ENCODE data around the gene WDR6.

WDR6 gene

DNA sequence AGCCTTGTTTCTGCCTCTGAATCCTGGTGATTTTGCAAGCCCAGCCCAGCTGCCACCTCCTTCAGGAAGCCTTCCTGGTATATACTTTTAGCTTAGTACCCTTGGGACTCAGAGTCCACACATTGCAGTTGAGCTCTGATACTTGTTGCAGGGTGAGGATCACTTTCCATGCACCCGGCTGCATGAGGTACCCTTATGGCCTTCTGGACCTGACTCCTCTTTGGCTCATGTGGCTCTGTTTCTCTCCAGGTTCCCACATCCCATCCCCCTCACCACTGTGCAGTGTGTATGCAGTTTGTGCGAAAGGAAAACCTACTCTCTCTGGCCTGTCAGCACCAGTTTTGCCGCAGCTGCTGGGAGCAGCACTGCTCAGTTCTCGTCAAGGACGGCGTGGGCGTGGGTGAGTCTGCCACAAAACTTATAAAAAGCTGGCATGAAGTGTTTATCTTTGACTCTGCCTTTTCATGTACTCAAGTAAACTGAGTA lies 40.3 kb upstream of the WDR6 start:
- no peak for DNase-seq (ENCODE audit: insufficient read length, low spot score)
- no peak for TF ChIP-seq CTCF (IDR thresholded peaks at IDR 0.05; ENCODE audit: insufficient read depth, missing control alignments)
- FAIRE-seq: no peak

- FAIRE-seq (no peak), DNase-seq (ENCODE audit: insufficient read length, low spot score) (no peak)
- no peak for TF ChIP-seq CTCF (IDR thresholded peaks at IDR 0.05; ENCODE audit: insufficient read depth, missing control alignments)
Measured at GRCh38 chr3:48970586-48970985, 36.6 kb upstream of the WDR6 start.

GRCh38 chr3:48974076-48974864 lies 32.9 kb upstream of the WDR6 start:
- FAIRE-seq (peak; percentile 96), DNase-seq (ENCODE audit: insufficient read length, low spot score) (no peak)
- no peak for TF ChIP-seq CTCF (IDR thresholded peaks at IDR 0.05; ENCODE audit: insufficient read depth, missing control alignments)

GRCh38 chr3:48979451-48979850 lies 27.7 kb upstream of the WDR6 start:
- FAIRE-seq (no peak), DNase-seq (ENCODE audit: insufficient read length, low spot score) (no peak)
- TF ChIP-seq CTCF (IDR thresholded peaks at IDR 0.05; ENCODE audit: insufficient read depth, missing control alignments): no peak

GRCh38 chr3:48980295-48980694 lies 26.9 kb upstream of the WDR6 start:
- DNase-seq (ENCODE audit: insufficient read length, low spot score) (no peak), FAIRE-seq (no peak)
- no peak for TF ChIP-seq CTCF (IDR thresholded peaks at IDR 0.05; ENCODE audit: insufficient read depth, missing control alignments)

- DNase-seq (ENCODE audit: insufficient read length, low spot score): no peak
- TF ChIP-seq CTCF (IDR thresholded peaks at IDR 0.05; ENCODE audit: insufficient read depth, missing control alignments): no peak
- no peak for FAIRE-seq
Measured at GRCh38 chr3:48982016-48982415, 25.2 kb upstream of the WDR6 start.

DNA sequence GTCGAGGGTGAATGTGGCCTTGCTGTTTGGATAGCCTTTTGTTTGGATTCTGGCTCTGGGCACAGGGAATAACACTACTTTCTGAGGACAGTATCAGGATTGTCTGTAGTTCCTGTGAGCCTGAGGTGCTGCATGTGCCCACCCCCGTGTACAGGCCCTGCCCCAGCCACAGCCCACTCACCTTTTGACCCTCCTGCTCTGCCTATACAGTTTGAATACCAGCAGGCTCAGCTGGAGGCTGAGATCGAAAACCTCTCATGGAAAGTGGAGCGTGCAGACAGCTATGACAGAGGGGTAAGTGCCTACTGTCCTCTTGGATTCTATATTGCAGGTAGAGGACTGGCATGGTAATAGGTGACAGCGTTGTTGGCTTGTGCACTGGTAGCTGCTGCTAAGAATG lies 24.5 kb upstream of the WDR6 start:
- FAIRE-seq (no peak), DNase-seq (ENCODE audit: insufficient read length, low spot score) (no peak)
- no peak for TF ChIP-seq CTCF (IDR thresholded peaks at IDR 0.05; ENCODE audit: insufficient read depth, missing control alignments)

Data from D721Med (cell line).